ENCODE results near the gene TSPAN31.

The TSPAN31 gene

DNA sequence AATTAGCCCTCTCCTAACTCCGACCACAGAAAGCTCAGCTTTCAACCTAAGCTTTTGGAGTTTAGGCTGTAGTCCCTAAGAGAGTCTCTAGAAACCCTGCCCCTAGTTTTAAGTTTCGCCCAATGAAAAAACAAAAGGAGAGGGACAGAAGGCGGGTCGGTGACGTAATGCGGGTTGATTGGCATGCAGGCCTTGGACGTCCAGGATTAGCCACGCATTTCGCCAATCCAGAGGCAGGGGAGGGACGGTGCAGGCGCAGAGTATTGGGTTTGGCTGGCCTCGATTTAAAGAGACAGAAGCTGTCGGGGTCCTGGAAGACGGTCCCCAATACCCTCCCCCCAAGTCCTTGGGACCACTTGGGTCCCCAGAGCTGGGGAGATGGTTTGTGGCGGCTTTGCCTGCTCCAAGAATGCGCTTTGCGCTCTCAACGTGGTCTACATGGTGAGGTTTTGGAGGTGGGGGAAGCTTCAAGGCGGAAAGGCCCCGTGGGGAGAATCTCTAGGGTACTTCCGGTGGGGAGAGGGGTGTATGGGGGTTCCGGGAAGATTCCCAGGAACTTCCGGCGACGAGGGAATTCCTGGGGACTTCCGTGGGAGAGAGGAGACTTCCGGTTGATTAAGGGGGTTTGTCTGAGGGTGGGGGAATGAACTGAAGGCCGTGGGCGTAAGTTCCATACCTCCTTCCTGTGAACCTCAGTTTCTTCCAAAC, at the start of gene TSPAN31 (continued):
- TF ChIP-seq GLIS2 (tag by site-specific recombination; IDR thresholded peaks at IDR 0.05) = peak; percentile 83
- peak; percentile 82; the same call in 1 of the 2 replicates for TF ChIP-seq SP3 (tag by site-specific recombination; IDR thresholded peaks at IDR 0.05)
- TF ChIP-seq, protein P1, sequence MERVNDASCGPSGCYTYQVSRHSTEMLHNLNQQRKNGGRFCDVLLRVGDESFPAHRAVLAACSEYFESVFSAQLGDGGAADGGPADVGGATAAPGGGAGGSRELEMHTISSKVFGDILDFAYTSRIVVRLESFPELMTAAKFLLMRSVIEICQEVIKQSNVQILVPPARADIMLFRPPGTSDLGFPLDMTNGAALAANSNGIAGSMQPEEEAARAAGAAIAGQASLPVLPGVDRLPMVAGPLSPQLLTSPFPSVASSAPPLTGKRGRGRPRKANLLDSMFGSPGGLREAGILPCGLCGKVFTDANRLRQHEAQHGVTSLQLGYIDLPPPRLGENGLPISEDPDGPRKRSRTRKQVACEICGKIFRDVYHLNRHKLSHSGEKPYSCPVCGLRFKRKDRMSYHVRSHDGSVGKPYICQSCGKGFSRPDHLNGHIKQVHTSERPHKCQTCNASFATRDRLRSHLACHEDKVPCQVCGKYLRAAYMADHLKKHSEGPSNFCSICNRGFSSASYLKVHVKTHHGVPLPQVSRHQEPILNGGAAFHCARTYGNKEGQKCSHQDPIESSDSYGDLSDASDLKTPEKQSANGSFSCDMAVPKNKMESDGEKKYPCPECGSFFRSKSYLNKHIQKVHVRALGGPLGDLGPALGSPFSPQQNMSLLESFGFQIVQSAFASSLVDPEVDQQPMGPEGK (tag by site-specific recombination; IDR thresholded peaks at IDR 0.05) = peak; percentile 95
- peak; percentile 95 for TF ChIP-seq IKZF3 (tag by site-specific recombination; IDR thresholded peaks at IDR 0.05)
- no peak for TF ChIP-seq ZNF555 (tag by site-specific recombination; conservative IDR thresholded peaks at IDR 0.05)
- no peak for TF ChIP-seq ZNF692 (tag by site-specific recombination; IDR thresholded peaks at IDR 0.05)
- peak; percentile 41; the same call in 1 of the 2 replicates for TF ChIP-seq ZNF324 (tag by site-specific recombination; IDR thresholded peaks at IDR 0.05)
- TF ChIP-seq EGR2 (tag by site-specific recombination; IDR thresholded peaks at IDR 0.05; ENCODE audit: low read depth) = peak; percentile 61
- TF ChIP-seq ZBTB10 (tag by site-specific recombination; IDR thresholded peaks at IDR 0.05) = peak; percentile 97
- TF ChIP-seq BCL11A (tag by site-specific recombination; IDR thresholded peaks at IDR 0.05; ENCODE audit: low read depth) = no peak
- no peak for TF ChIP-seq ZNF830 (tag by site-specific recombination; IDR thresholded peaks at IDR 0.05; ENCODE audit: low read depth)
- TF ChIP-seq, protein P2, sequence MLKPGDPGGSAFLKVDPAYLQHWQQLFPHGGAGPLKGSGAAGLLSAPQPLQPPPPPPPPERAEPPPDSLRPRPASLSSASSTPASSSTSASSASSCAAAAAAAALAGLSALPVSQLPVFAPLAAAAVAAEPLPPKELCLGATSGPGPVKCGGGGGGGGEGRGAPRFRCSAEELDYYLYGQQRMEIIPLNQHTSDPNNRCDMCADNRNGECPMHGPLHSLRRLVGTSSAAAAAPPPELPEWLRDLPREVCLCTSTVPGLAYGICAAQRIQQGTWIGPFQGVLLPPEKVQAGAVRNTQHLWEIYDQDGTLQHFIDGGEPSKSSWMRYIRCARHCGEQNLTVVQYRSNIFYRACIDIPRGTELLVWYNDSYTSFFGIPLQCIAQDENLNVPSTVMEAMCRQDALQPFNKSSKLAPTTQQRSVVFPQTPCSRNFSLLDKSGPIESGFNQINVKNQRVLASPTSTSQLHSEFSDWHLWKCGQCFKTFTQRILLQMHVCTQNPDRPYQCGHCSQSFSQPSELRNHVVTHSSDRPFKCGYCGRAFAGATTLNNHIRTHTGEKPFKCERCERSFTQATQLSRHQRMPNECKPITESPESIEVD (tag by site-specific recombination; IDR thresholded peaks at IDR 0.05) = no peak
- 0 out of 2 replicates have a peak, but pooled peaks have one; percentile 14 for TF ChIP-seq ZNF513 (tag by site-specific recombination; IDR thresholded peaks at IDR 0.05)
- TF ChIP-seq, protein P3, sequence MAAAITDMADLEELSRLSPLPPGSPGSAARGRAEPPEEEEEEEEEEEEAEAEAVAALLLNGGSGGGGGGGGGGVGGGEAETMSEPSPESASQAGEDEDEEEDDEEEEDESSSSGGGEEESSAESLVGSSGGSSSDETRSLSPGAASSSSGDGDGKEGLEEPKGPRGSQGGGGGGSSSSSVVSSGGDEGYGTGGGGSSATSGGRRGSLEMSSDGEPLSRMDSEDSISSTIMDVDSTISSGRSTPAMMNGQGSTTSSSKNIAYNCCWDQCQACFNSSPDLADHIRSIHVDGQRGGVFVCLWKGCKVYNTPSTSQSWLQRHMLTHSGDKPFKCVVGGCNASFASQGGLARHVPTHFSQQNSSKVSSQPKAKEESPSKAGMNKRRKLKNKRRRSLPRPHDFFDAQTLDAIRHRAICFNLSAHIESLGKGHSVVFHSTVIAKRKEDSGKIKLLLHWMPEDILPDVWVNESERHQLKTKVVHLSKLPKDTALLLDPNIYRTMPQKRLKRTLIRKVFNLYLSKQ (tag by site-specific recombination; IDR thresholded peaks at IDR 0.05; ENCODE audit: borderline replicate concordance) = no peak
- TF ChIP-seq ZNF704 (tag by site-specific recombination; IDR thresholded peaks at IDR 0.05) = no peak
- TF ChIP-seq ZNF843 (tag by site-specific recombination; IDR thresholded peaks at IDR 0.05) = no peak
- TF ChIP-seq, protein P4, sequence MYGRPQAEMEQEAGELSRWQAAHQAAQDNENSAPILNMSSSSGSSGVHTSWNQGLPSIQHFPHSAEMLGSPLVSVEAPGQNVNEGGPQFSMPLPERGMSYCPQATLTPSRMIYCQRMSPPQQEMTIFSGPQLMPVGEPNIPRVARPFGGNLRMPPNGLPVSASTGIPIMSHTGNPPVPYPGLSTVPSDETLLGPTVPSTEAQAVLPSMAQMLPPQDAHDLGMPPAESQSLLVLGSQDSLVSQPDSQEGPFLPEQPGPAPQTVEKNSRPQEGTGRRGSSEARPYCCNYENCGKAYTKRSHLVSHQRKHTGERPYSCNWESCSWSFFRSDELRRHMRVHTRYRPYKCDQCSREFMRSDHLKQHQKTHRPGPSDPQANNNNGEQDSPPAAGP (tag by site-specific recombination; IDR thresholded peaks at IDR 0.05) = 0 out of 2 replicates have a peak, but pooled peaks have one; percentile 13
- TF ChIP-seq ZNF785 (tag by site-specific recombination; IDR thresholded peaks at IDR 0.05) = no peak
- TF ChIP-seq KLF16 (tag by site-specific recombination; IDR thresholded peaks at IDR 0.05) = peak; percentile 77; the same call in 1 of the 2 replicates
- TF ChIP-seq ZFP37 (tag by site-specific recombination; IDR thresholded peaks at IDR 0.05) = no peak
- no peak for TF ChIP-seq ZNF19 (tag by site-specific recombination; IDR thresholded peaks at IDR 0.05; ENCODE audit: low read depth)
- no peak for TF ChIP-seq ZNF214 (tag by site-specific recombination; IDR thresholded peaks at IDR 0.05; ENCODE audit: borderline replicate concordance)
- no peak; the same call in 1 of the 2 replicates for TF ChIP-seq ZNF629 (tag by site-specific recombination; IDR thresholded peaks at IDR 0.05)
- TF ChIP-seq ZIC2 (tag by site-specific recombination; IDR thresholded peaks at IDR 0.05) = peak; percentile 68
